GM18951 (cell line): ENCODE measurements around the gene PVALEF.

Experiments used
- POLR2A ChIP-seq: IDR thresholded peaks from 4 replicates; pipeline ENCODE4 v1.6.1; 2011; ENCODE audit warnings: mild to moderate bottlenecking; ENCODE audit not compliant: insufficient read length, insufficient read depth; ENCODE audit errors: extremely low read depth
- in situ Hi-C: fragments of 300-500 bp; cut with MboI; formaldehyde crosslinking; loops from one replicate; pipeline ENCODE4 v1.12.0; 2022; ENCODE audit warnings: low sequenced_read_pairs, mixed read lengths, inconsistent platforms; ENCODE audit not compliant: unreplicated experiment

PVALEF gene

DNA sequence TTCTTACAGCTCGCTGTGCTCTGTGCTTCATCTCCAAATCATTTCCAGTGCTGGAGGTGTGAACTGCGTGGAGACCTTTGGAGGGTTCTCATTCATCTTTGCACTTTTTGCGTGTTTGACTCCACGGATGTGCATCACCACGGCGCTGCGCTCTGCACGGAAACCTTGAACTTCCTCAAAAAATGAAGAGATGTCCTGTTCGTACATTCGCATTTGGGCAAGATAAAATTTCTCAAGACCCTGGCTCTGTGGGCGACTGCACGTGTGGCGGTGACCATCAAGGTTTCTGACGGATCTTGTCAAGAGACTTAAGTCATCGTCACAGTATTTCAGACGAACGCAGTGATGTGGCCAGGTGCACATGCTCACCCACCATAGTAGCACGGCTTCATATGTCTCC is 10.3 kb upstream of the PVALEF start:
- in situ Hi-C loops, result no loop called here
- TF ChIP-seq POLR2A, result no peak

DNA sequence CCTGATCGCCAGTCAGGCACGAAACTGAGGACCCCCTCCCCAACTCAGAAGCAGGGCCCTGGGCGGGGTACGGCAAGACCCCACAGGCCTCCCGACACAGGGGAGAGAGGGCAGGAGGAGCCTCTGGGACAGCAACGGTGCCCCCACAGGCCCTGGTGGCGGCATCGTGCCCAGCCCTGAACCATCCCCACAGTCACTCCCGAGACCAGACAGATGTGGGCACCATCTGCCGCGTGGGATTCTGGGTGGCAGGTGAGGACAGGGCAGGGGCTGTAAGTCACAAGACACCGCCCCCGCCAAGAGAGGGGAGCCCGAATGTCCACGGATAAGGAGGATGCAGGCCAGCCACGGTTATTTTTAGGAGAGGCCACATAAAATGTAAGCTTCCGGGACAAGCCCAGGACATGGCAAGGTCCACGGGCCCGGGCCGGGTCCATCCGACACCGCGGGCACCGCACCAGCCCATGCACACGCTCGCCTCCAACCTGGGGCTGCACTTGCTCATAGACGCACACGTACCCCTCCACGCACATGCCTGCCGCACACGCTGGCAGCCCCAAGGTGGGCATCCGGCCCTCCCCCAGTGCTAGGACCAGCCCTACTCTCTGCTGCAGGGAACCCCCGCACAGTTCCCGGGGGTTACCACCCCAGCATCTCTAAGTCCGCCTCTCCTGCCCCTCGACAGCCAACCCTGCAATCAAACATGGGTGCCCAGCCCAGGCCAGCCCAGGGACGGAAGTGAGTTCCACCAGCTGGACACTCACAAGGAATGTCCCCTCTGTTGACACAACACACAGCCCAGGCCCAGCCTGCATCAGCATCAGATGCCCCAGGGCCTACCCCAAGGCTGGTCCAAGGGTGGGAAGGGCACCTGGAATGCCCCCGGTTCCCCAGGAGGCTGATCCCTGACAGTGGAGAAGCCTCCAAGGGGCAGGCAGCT is 8.2 kb upstream of the PVALEF start:
- in situ Hi-C loops, result no loop called here
- TF ChIP-seq POLR2A, result no peak

DNA sequence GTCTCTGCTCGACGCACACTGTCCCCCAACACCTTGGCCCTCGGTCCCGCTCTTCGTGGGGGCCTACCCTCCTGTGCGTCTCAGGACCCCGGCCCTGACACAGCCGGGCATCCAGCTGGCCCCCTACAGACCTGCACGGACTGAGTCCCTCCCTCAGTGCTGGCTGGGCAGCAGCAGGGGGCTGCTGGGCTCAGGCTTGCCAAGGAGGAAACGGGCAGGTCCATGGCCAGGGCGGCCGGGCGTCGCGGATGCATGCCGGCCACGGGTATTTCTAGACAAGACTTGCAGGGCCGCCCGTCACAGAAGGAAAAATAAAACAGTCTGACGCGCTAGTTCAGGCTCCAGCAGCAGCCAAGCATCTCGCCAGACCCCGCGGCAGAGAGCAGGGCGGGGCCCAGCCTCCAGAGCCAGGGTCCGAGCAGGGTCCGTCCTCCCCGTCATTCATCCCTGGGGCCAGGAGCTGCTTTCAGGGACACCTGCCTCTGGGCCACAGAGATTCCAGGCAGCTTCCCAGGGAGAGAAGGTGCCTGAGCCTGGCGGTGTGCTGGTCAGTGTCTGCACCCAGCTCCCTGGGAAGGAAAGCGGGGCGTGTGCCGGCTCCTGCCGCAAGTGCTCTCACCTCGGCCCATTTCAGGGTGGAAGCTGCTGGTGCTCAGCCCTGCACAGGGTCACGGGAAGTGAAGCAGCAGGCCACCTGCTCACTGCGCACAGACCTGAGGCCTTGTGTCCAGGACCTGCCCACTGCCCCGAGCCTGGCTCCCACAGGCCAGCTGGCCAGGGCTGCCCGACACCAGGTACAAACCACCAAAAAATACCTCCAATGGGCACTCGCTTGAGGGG is 7.2 kb upstream of the PVALEF start:
- TF ChIP-seq POLR2A, result no peak
- in situ Hi-C loops, result no loop called here

DNA sequence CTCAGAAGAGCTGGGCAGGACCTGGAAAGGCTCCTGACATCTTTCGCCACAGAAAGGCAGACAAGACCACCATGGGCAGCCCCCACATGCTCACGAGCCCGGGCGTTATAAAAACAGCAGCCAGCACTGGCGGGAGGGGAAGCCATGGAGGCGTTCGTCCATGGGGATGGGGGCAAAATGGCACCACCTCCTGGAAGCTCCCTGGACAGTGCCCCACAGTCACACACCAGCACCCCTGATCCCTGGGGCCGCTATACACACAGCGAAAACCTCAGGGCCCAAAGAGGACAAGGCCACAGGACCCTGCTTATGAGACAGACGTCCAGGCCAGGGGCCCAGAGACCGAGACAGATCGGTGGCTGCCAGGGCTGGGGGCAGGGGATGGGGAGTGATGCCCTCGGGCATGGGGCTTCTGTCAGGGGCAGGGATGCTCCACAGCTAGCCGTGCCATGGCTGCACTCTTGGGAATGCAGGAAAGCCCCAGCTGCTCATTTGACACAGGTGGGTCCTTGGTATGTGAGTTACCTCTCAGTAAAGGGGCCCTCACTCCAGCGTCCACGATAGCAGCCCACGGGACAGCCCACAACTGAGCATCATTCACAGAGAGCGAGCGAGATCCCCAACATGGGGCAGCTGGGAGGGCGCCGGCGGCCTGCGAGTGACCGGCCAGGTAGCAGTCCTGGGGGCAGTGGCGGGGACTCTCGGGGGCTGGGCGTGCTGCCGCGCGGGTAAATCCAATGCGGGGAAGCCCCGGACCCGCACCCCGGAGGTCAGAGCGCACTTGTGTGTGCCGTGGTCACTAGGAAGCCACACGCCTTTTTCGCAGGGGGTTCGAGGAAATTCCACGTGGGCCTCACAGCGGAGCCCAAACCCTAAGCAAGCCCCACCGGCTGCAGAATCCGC is 6.4 kb upstream of the PVALEF start:
- no peak for TF ChIP-seq POLR2A
- in situ Hi-C loops, result no loop called here

DNA sequence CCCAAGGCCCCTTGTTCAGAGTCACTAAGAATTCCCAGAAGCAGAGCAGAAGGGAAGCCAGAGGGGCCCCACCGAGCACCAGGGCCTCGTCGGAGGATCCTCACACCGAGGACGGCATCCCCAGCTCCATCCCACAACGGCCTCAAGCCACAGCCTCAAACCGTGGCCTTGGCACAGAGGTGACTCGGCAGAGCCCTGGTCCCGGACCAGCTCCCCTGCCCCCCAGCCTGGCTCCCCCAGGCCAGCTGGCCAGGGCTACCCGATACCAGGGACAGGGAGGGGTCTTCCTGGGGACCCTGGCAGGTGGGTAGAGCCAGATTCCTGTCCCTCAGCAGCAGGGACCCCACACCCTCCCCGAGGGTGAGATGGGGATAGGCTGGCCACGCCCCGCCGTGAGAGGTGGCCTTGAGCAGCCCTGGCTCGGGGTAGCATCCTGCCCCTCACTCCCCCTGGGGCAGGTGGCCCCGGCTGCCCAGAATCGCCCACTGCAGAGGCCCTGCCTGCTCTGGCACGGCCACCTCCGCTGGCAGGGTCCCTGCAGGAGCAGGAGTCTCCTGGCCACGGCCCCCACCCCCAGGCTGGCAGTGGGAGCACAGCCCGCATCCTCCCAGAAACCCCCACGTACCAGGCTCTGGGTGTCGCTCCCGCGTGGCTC is 5.6 kb upstream of the PVALEF start:
- TF ChIP-seq POLR2A, result no peak
- in situ Hi-C loops, result no loop called here

DNA sequence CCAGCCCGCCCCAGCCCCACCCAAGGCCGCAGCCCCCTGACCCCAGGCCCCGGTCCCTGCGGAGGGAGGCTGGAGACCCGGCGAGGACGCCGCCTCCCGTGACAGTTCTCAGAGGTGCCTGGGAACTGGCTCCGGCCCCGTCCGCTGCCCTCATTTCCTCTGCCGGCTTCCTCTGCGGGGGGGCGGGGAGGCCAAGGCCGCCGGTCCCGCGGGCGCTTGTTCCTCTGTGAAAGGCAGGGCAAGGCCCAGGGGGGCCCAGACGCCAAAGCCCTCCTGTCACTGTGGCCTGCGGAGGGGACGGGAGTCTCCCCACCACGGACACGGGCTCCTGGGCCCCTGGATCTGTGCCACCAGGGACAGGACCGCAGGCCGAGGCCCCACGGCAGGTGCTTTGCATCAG is 5.0 kb upstream of the PVALEF start:
- no peak for TF ChIP-seq POLR2A
- in situ Hi-C loops, result no loop called here

DNA sequence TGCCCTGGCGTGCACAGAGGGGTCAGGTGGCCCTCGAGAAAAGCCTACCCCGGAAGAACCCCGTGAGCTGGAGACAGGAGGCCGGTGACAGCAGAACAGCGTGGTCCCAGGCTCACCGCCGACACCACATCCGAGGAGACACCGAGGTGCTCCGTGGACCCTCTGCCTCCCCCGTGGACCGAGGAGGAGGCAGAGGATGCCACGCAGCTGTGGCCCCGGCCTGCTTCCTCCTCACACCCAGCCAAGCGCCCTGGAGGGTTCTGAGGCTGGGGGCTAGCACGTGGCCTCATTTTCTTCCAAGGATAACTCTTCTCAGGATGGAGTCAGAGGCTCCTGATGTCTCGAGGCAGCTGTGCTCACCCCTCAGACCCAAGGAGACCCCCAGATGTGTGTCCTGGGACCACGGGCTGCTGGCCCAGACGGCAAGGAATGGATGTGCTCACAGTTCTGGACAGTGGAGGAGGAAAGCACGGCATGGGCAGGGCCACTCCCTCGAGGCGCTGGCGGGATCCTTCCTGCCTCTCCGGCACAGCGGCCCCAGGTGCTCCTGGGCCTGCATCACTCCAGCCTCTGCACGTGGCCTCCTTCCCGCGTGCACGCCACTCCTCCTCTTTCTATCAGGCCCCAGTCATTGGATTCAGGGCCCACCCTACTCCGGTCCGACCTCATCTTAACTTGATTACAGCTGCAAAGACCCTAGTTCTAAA is 4.4 kb upstream of the PVALEF start:
- in situ Hi-C loops, result no loop called here
- TF ChIP-seq POLR2A, result no peak

DNA sequence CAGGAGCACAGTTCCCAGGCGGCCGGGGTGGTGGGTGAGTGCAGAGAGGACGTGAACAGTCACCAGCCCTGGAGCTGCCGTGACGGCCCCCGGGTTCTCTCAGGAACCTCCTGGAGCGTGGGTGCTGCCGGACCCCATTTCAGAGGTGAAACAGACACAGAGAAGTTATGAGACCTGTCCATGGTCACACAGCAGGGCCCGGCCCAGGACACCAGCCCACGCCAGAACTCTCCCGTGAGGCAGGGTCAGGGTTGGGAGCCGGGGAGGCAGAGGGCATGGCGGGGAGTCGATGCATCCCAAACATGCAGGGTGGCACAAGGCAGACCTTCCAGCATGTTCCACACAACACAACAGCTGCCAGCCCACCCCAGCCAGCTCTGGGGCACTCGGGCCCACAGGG is 3.8 kb upstream of the PVALEF start:
- in situ Hi-C loops, result no loop called here
- no peak for TF ChIP-seq POLR2A

DNA sequence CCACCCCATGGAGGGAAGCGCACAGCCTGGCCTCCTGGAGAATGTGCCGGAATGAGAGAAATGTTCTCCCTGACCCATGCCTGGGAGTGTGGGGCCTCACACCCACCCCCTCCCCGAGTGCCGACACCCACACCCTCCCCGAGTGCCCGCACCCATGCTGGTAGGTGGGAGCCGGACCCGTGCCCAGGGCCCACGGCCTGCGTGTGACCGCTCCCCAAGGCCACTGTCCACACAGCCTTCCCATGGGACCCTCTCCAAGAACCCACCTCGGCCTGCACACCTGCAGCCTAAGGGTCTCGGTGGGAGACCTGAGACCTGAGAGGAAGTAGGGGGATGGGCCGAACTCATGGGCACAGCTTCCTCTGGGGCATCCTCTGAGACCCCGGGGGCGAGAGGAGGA is 3.3 kb upstream of the PVALEF start:
- in situ Hi-C loops, result no loop called here
- no peak for TF ChIP-seq POLR2A

DNA sequence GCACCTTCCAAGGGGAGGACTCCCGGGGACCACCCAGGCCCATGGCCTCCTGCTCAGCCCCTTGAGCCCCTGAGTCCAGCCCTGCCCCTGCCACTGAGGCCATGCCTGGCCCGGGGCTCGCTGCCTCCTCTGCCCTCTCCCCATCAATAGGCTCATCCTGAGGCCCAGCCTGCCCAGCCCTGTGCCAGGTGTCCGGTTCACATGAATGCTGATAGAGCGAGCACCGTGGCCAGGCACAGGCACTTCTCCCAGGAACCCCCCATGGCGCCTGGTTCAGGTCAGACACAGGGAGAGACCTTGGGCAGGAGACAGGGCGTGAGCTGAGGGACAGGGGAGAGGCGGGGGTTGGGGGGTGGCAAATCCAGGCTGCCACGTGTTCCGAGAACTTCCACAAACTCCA is 2.8 kb upstream of the PVALEF start:
- no peak for TF ChIP-seq POLR2A

DNA sequence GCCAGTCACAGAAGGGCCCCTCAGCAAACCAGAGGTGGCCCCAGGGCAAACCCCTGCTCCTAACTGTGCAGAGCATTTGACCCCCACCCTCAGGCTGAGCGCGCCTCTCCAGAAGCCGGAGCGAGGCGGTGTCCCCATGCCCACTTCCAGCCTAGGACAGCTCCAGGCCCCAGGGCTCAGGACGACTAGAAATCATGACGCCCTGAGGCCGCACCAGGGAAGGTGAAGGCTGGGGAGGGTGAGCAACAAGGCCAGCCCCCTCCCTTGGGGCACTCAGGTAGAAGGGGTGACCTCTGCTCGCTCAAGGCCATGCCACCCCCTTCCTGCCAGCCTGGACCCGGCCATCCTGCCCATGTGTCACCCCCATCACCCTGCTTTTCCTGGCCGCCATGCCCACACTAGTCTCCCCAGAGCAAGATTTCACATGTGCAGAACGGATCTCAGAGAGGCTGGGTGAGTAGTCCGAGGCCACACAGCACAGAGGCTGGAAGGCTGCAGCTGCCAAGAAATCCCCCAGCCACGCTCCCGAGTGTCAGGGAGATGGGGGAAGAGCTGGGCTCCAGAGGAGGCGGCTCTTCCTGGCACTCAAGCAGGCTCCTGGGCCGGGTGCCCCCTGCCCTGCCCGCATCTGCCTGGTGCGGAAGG is 2.1 kb upstream of the PVALEF start:
- TF ChIP-seq POLR2A, result no peak
- in situ Hi-C loops, result no loop called here

More for the DNA sequence above, 2.8 kb upstream of the PVALEF start:
- in situ Hi-C loops, result no loop called here
